GM21786 (cell line): ENCODE measurements around the gene BAG2.
A peak's percentile ranks its signal among the peaks of the same experiment; 100 is the strongest.

Source experiments
- ATAC-seq: cut with Tn5 transposase; IDR thresholded peaks from one replicate; pipeline ENCODE4 v1.9.1; 2021; ENCODE audit not compliant: unreplicated experiment

Gene BAG2

GRCh38 chr6:57221191-57221935 lies 49.2 kb downstream of the BAG2 start:
- ATAC-seq = peak; percentile 46

GRCh38 chr6:57221936-57222742 lies 50.0 kb downstream of the BAG2 start, which contains the start of gene RAB23:
Gene RAB23, minus strand, starts transcription at chr6:57222307. Its CDS starts 11,927 bp downstream, at chr6:57210380.
- peak; percentile 81 for ATAC-seq

- no peak for ATAC-seq
Observed at GRCh38 chr6:57222743-57223077, 50.6 kb downstream of the BAG2 start.

GRCh38 chr6:57224769-57225515 lies 52.8 kb downstream of the BAG2 start:
- no peak for ATAC-seq

- ATAC-seq = no peak
Observed at GRCh38 chr6:57226221-57226620, 54.1 kb downstream of the BAG2 start.
